ENCODE measurements around the gene KRTAP10-4.

Gene KRTAP10-4

DNA sequence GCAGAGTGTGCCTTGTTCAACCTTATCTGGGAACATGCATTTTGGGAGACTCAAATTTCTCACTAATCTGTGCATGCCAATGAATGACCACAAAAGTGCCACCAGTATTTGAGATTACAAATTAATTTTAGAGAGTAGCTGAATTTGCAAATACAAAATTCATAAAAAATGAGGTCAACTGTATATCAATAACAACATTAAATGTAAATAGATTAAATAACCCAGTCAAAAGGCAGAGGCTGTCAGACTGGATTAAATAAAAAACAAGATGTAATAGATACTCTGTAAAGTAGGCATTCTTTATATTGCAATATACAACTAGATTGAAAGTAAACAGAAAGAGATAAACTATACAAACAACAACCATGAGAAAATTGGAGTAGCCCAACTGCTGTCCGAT lies 9.4 kb upstream of the KRTAP10-4 start:
- Histone ChIP-seq H3K9me3 (ENCODE audit: control insufficient read depth in 2 of 2, low read length in 2 of 2) (peaks cover 0 to 2% of the 10 kb centered on the region in 2 donors), H3K27ac (ENCODE audit: low read length) (no peak overlapping the region), H3K9ac (ENCODE audit: low read length in 2 of 2) (no peak overlapping the region), H3K4me1 (ENCODE audit: control insufficient read depth, insufficient read depth, low read length) (no peaks in the 10 kb centered on the region), H3K36me3 (ENCODE audit: control insufficient read depth in 2 of 2, insufficient read depth in 2 of 2, low read length in 2 of 2) (no peaks in the 10 kb centered on the region), H3K27me3 (ENCODE audit: control insufficient read depth in 1 of 2, insufficient read depth in 2 of 2, low read length in 2 of 2) (peaks cover 0 to 2% of the 10 kb centered on the region in 2 donors), H3K4me3 (ENCODE audit: low read length in 2 of 2) (no peak overlapping the region)

DNA sequence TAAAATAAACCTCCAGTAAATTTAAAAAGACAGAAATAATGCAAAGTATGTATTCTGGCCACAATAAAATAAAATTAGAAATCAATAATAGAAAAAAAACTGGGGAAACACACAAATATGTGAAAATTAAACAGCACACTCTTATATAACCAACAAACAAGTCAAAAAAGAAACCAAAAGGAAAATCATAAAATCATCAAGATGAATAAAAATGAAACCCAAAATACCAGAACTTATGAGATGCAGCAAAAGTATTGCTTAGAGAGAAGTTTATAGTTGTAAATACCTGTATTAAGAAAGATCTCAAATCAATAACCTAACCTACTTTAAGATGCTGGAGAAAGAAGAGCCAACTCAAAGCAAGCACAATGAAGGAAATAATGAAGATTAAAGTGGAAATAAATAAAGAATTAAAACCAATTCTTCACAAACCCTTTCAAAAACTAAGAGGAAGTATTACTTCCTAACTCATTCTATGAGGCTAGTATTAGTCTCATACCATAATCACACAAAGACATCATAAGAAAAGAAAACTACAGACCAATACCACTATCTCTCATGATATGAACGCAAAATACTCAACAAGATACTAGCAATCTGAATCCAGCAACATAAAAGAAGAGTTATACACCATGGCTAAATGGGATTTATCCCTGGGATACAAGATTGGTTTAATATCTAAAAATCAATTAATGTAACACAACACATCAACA lies 8.5 kb upstream of the KRTAP10-4 start:
- no peaks in the 10 kb centered on the region for H3K4me1 ChIP-seq (ENCODE audit: control insufficient read depth, insufficient read depth, low read length)
- no peaks in the 10 kb centered on the region for H3K36me3 ChIP-seq (ENCODE audit: control insufficient read depth in 2 of 2, insufficient read depth in 2 of 2, low read length in 2 of 2)
- H3K9ac ChIP-seq (ENCODE audit: low read length in 2 of 2), result no peak overlapping the region
- no peak overlapping the region for H3K27ac ChIP-seq (ENCODE audit: low read length)
- no peak overlapping the region for H3K4me3 ChIP-seq (ENCODE audit: low read length in 2 of 2)
- peaks cover 0 to 5% of the 10 kb centered on the region in 2 donors for H3K27me3 ChIP-seq (ENCODE audit: control insufficient read depth in 1 of 2, insufficient read depth in 2 of 2, low read length in 2 of 2)
- no peaks in the 10 kb centered on the region for H3K9me3 ChIP-seq (ENCODE audit: control insufficient read depth in 2 of 2, low read length in 2 of 2)

DNA sequence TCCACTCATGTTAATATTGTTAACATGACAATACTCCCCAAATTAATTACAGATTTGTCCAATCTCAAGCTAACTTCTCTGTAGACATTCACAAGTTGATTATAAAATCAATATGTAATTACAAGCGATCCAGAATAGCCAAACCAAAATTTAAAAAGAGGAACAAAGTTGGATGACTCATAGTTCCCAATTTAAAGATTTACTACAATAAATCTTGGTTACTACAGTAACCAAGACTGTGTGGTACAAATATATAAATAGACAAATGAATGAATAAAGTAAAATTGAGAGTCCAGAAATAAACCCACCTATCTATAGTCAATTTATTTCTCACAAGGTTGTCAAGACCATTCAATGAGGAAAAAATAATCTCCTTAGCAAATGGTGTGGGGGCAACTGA lies 7.1 kb upstream of the KRTAP10-4 start:
- Histone ChIP-seq H3K27me3 (ENCODE audit: control insufficient read depth in 1 of 2, insufficient read depth in 2 of 2, low read length in 2 of 2) (peaks cover 0 to 5% of the 10 kb centered on the region in 2 donors), H3K9ac (ENCODE audit: low read length in 2 of 2) (no peak overlapping the region), H3K4me1 (ENCODE audit: control insufficient read depth, insufficient read depth, low read length) (no peaks in the 10 kb centered on the region)

DNA sequence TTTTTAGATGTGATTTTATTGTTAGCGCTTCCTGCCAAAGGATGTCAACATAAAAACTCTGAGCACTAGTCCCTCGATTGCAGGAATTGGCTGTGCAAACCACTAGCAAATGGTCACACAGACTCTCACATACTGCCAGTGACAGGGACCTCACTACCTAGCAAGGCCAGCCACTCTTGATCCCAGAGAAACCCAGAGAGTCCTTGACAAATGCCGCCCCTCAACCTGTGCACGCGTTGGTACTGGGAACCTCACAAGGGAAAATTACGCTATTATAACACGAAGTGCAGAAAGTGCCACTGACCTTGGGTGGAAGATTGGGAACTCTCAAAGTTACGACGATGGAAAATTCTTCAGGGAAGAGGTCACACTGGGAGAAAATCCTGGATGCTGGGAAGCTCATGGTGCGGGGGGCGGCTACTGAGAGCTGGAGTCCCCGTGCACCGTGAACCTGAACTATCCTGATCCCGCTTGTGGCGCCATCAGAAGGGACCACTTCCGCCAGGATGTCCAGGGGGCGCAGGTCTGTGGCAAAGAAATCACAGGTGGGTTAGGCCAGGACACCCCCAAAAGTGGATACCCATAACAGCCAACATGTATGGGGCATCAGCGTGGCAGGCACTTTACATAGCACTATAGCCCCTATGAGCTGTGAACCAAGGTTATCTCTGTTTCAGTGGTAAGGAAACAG lies 5.9 kb upstream of the KRTAP10-4 start:
- Histone ChIP-seq H3K36me3 (ENCODE audit: control insufficient read depth in 2 of 2, insufficient read depth in 2 of 2, low read length in 2 of 2) (no peaks in the 10 kb centered on the region), H3K9me3 (ENCODE audit: control insufficient read depth in 2 of 2, low read length in 2 of 2) (peaks cover 0 to 9% of the 10 kb centered on the region in 2 donors), H3K27ac (ENCODE audit: low read length) (no peak overlapping the region), H3K27me3 (ENCODE audit: control insufficient read depth in 1 of 2, insufficient read depth in 2 of 2, low read length in 2 of 2) (peaks cover 0 to 5% of the 10 kb centered on the region in 2 donors), H3K4me1 (ENCODE audit: control insufficient read depth, insufficient read depth, low read length) (no peaks in the 10 kb centered on the region), H3K9ac (ENCODE audit: low read length in 2 of 2) (no peak overlapping the region), H3K4me3 (ENCODE audit: low read length in 2 of 2) (no peak overlapping the region)

More for the DNA sequence above, 7.1 kb upstream of the KRTAP10-4 start:
- Histone ChIP-seq H3K27ac (ENCODE audit: low read length) (no peak overlapping the region), H3K9me3 (ENCODE audit: control insufficient read depth in 2 of 2, low read length in 2 of 2) (peaks cover 0 to 4% of the 10 kb centered on the region in 2 donors), H3K4me3 (ENCODE audit: low read length in 2 of 2) (no peak overlapping the region), H3K36me3 (ENCODE audit: control insufficient read depth in 2 of 2, insufficient read depth in 2 of 2, low read length in 2 of 2) (no peaks in the 10 kb centered on the region)

DNA sequence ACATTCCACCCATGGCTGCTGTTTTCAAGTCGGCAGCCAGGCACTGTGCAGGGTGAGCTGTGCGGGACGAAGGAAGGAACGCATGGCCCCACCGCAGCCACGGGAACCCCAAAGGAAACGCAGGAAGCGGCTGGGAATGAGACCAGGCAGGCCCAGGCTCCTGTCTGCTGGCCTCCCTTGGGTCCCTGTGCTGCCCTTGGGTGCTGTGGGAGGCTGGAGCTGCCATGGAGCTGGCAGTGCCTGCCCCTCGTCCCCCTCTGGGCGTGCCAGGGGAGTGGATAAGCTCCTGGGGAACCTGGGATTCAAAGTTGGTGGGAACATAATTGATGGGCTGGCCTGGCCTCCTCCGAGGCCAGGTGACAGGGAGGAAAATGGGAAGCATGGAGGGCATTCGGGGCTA lies 5.3 kb upstream of the KRTAP10-4 start:
- Histone ChIP-seq H3K9me3 (ENCODE audit: control insufficient read depth in 2 of 2, low read length in 2 of 2) (peaks cover 0 to 9% of the 10 kb centered on the region in 2 donors), H3K4me1 (ENCODE audit: control insufficient read depth, insufficient read depth, low read length) (no peaks in the 10 kb centered on the region), H3K36me3 (ENCODE audit: control insufficient read depth in 2 of 2, insufficient read depth in 2 of 2, low read length in 2 of 2) (no peaks in the 10 kb centered on the region), H3K4me3 (ENCODE audit: low read length in 2 of 2) (no peak overlapping the region), H3K27ac (ENCODE audit: low read length) (no peak overlapping the region), H3K27me3 (ENCODE audit: control insufficient read depth in 1 of 2, insufficient read depth in 2 of 2, low read length in 2 of 2) (peaks cover 3 to 7% of the 10 kb centered on the region in 2 donors), H3K9ac (ENCODE audit: low read length in 2 of 2) (no peak overlapping the region)

DNA sequence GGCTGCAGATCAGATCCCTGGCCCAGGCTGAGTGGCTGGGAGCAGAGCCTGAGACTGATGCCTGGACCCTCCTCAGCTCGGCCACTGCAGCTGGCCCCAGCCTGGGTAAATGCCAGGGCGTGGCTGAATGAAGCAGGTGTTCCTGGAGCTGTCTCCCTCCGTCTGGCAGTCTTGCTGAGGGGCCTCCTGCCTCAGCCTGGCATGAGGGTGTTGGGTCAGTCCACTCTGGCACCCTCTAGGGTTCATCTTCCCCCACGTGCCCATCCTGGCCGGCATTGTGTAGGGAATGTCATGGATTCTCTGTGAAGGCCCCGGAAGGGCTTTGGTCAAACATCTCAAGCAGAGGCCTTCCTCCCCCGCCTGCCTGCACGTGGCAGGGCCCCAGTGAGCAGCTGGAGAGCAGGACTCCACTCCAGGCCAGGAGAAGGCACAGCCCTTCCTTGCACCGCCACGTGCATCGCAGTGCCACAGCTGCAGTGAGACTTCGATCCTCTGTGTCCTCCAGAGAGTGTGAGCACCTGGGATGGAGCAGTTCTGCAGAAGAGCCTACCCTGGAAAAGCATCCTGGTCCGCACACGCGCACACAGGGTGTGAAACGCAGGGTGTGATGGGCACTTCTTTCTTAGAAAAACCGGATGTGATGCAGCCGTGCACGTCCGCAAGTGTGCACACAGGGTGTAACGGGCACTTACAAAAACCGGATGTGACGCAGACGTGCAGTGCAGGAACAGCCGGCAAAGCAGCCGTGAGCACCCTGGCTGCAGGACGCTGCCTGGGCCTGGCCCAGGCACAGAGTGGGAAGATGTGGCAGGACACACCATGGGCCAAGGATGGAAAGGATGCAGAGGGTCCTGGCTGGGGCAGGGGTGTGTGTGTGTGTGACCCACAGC lies 4.6 kb upstream of the KRTAP10-4 start:
- Histone ChIP-seq H3K9ac (ENCODE audit: low read length in 2 of 2) (no peak overlapping the region), H3K9me3 (ENCODE audit: control insufficient read depth in 2 of 2, low read length in 2 of 2) (peaks cover 0 to 9% of the 10 kb centered on the region in 2 donors), H3K4me3 (ENCODE audit: low read length in 2 of 2) (no peak overlapping the region), H3K27ac (ENCODE audit: low read length) (no peak overlapping the region), H3K27me3 (ENCODE audit: control insufficient read depth in 1 of 2, insufficient read depth in 2 of 2, low read length in 2 of 2) (peaks cover 6 to 8% of the 10 kb centered on the region in 2 donors), H3K36me3 (ENCODE audit: control insufficient read depth in 2 of 2, insufficient read depth in 2 of 2, low read length in 2 of 2) (no peaks in the 10 kb centered on the region), H3K4me1 (ENCODE audit: control insufficient read depth, insufficient read depth, low read length) (no peaks in the 10 kb centered on the region)

DNA sequence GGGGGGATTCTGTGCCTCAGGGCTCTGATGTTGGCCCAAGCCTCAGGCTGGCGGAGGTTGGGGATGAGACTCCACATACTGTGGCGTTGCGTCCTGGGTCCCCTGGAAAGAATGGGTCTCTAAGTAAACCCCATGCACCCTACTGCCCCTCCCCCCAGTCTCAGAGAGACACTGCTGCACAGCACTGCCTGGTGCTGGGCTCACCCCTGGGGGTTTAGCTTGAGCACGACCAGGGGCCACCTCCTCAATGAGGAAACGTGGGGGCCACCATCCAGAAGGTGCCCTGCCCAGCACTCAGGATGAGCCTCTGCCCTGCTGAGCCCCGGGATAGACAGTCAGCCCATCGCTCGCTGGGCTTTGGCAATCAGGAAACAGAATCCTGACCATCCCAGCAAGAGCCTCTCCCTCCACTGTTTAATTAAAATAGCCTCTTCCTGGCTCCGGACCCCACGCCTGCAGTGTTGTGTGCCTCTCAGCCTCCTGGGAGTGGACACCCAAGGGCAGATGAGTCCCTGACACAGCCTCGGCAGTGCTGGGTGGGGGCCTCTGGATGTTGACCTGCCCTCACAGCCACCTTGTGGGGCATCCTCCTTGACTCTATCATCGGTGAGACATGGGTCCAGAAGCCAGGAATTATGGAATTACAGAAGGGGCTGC lies 3.5 kb upstream of the KRTAP10-4 start:
- no peaks in the 10 kb centered on the region for H3K36me3 ChIP-seq (ENCODE audit: control insufficient read depth in 2 of 2, insufficient read depth in 2 of 2, low read length in 2 of 2)
- no peak overlapping the region for H3K4me3 ChIP-seq (ENCODE audit: low read length in 2 of 2)
- H3K27ac ChIP-seq (ENCODE audit: low read length), result no peak overlapping the region
- peaks cover 6 to 10% of the 10 kb centered on the region in 2 donors for H3K27me3 ChIP-seq (ENCODE audit: control insufficient read depth in 1 of 2, insufficient read depth in 2 of 2, low read length in 2 of 2)
- H3K4me1 ChIP-seq (ENCODE audit: control insufficient read depth, insufficient read depth, low read length), result no peaks in the 10 kb centered on the region
- H3K9me3 ChIP-seq (ENCODE audit: control insufficient read depth in 2 of 2, low read length in 2 of 2), result peaks cover 0 to 9% of the 10 kb centered on the region in 2 donors
- H3K9ac ChIP-seq (ENCODE audit: low read length in 2 of 2), result no peak overlapping the region

DNA sequence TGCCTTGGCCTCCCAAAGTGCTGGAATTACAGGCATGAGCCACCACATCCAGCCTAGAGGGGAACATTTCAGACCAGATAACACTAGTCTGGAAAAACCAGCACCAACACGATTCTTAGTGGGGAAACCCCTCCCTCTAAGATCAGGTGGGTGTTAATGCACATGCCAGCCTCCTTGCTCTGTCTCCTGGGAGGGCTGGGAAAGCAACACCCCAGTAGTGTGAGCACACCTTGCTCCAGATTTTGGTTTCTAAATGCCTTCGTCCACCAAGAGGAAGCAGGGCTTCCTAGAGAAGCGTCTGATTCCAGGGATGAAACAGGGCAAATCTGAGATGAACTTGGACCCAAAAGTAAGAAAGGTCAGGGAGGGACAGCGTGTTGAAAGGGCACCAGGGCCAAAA lies 2.2 kb upstream of the KRTAP10-4 start:
- H3K4me3 ChIP-seq (ENCODE audit: low read length in 2 of 2), result no peak overlapping the region
- no peak overlapping the region for H3K27ac ChIP-seq (ENCODE audit: low read length)
- H3K36me3 ChIP-seq (ENCODE audit: control insufficient read depth in 2 of 2, insufficient read depth in 2 of 2, low read length in 2 of 2), result no peaks in the 10 kb centered on the region
- H3K9ac ChIP-seq (ENCODE audit: low read length in 2 of 2), result no peak overlapping the region
- H3K27me3 ChIP-seq (ENCODE audit: control insufficient read depth in 1 of 2, insufficient read depth in 2 of 2, low read length in 2 of 2), result peaks cover 6 to 10% of the 10 kb centered on the region in 2 donors
- no peaks in the 10 kb centered on the region for H3K4me1 ChIP-seq (ENCODE audit: control insufficient read depth, insufficient read depth, low read length)
- peaks cover 0 to 17% of the 10 kb centered on the region in 2 donors for H3K9me3 ChIP-seq (ENCODE audit: control insufficient read depth in 2 of 2, low read length in 2 of 2)

DNA sequence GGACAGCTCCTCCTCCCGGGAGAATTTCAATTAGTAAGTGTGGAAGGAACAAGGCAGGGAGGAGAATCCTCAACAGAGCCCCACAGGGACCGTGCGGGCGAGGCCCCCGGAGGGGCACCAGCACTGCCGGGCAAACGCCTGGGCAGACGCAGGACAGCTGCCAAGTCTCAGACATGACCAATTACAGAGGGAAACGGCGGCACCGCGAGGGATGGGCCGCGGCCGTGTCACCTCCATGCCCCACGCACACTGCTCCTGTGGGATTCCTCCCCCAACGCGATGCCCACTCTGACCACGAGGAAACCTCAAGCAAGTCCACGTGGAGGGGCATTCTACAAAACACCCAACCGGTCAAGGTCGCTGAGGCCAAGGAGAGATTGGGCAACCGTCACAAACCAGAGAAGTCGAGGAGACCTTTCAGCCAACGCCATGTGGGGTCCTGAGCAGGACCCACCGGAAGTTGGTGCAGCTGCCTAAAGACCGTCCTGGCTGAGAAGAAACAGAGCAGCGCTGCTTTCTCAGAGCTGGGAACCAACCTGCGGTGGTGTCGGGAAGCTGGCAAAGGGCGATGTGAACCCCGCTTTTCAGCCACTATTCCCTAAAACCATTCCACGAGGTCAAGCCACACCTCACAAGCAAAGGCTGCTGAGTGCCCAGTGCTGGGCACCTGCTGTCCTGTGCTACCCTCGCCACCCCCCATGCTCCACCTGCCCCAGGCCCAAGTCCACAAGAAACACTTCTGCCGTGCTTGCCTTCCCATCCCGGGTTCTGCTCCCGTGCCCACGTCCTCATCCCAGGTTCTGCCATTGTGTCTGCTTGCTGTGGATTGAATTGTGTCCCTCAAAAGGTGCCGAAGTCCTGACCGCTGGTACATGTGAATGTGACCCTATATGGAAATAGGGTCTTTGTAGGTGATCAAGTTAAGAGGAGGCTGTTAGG lies 1.4 kb upstream of the KRTAP10-4 start:
- Histone ChIP-seq H3K27me3 (ENCODE audit: control insufficient read depth in 1 of 2, insufficient read depth in 2 of 2, low read length in 2 of 2) (peaks cover 6 to 10% of the 10 kb centered on the region in 2 donors), H3K9ac (ENCODE audit: low read length in 2 of 2) (no peak overlapping the region), H3K4me1 (ENCODE audit: control insufficient read depth, insufficient read depth, low read length) (no peaks in the 10 kb centered on the region), H3K9me3 (ENCODE audit: control insufficient read depth in 2 of 2, low read length in 2 of 2) (peaks cover 2 to 23% of the 10 kb centered on the region in 2 donors), H3K27ac (ENCODE audit: low read length) (no peak overlapping the region), H3K4me3 (ENCODE audit: low read length in 2 of 2) (no peak overlapping the region), H3K36me3 (ENCODE audit: control insufficient read depth in 2 of 2, insufficient read depth in 2 of 2, low read length in 2 of 2) (no peaks in the 10 kb centered on the region)
